Stimulated activated CD8-positive, alpha-beta memory T cell treated with anti-CD3 and anti-CD28 coated beads, Interleukin-4, amount 100 ng/mL, for 24 hours (primary cell): Measurements from ENCODE around the gene DCLK1.

Experiments
- DNase-seq: peaks from one replicate; pipeline ENCODE4 v3.0.0-alpha.2; 2020; ENCODE audit warnings: low read depth

Gene DCLK1

DNA sequence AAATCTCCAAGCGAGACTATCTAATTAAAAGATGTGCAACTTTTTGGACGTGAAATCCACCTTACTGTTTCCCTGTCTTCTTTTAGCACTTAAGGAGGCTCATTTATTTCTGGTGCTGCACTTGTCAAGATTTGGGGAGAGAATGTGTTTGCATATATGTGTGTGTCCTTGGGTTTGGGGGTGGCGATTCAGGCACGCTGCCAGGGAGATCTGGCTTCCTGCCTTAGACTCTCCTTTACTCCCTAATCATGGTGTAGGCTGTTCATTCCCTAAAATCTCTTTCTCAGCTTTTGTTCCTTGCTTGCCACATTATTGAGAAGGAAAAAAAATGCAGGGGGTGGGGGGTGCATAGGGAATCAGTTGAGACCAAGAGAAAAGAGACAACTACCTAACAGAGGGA is 271.2 kb downstream of the DCLK1 start:
- DNase-seq: no peak

DNA sequence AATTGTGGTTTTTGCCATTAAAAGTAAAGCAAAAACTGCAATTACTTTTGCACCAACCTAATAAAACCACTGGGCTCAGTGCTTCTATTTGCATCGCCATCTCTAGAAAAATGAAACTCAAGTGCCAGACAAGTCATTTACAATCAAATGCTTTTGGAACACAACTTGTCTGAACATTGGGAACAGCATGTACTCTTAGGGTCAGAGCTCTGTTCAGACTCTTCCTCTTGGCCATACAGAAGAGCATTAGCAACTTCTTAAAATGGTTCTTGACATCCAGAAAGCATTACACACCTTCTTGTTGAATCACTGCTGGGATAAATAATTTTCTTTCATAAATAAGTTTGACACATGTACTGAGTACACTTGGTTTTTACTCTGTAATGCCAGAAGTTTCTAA is 272.5 kb downstream of the DCLK1 start:
- no peak for DNase-seq

DNA sequence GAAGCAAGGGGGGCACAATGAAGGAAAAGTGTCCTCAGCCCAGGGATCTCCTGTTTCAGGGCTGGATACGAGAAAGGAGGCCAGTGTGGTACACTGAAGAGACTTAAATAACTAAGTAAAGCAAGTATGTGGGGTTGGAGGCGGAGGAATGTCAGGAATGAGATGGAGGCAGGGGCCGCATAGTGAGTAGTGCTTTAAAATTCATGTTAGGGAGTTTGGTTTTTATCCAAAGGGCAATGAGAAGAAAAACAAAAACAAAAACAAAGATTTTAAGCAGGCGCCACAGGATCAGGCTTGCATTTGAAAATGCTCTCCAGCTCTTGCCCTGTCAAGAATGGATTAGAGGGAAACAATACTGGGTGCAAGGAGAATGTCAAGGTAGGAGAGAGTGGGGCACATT is 273.4 kb downstream of the DCLK1 start:
- no peak for DNase-seq

DNA sequence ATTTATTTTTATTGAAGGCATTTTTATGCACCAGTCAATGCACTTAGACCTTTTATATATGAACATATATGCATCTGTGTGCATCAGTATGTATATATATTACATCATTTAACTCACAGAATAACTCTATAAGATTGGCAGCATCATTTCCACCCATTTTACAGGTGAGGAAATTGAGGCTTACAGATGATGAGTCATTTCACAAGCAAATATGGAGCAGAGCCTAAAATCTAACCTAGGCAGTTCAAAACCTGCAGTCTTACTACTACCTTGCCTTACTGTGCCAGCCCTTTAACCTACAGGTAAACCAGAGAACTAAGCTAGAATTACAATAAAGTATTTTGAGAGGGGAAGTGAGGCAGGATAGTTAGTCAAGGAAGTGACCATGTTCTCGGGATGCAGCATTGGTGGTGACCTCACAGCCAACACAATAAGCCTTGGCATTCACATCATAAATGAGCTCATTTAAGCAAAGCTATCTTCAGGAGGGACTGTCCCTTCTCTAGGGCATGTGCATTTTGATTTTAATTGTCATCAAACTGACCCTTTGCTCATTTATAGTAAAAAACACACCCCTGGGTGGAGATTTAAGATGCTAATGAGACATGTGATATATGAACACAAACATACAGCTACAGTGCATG is 274.3 kb downstream of the DCLK1 start:
- no peak for DNase-seq

DNA sequence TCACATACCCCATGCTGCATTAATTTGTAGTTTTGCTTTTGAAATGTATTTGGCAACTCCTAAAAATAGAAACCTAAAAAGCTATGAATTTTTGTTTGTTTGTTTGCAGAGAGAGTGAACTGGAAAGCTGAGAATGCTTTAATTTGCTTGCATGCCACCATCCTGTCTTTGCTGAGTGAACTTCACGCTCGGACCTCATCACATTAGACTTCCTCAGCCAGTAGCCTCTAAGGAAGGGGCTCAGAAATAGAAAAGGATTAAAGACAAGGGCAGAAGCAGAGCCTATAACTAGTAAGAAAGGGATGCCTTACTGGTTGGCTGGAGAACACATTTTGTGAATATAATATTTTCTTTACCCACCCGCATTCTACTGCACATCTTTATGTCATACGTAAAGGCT is 275.1 kb downstream of the DCLK1 start:
- DNase-seq: no peak

DNA sequence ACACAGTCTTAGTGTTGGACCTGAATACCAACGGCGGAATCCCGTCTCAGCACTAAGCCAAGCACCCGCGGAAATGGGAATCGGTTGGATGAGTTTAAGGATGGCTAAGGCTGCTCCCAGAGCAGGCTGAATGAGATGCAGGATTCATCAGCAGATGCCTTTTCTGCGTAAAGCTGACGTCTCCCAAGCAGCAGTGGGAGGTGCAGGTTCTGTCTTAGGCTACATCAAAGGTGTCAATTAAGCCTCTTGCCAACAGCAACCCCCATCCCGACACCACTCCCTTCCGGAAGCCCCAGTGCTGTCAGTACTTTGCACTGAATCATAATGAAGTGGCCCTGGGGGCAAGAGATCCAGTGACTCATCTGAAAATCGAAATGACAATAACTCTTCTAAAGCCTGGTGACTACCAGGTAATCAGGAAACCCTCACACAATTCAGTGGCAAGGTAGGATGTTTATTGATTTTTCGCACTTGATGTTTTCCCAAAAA is 275.6 kb downstream of the DCLK1 start:
- DNase-seq: no peak

DNA sequence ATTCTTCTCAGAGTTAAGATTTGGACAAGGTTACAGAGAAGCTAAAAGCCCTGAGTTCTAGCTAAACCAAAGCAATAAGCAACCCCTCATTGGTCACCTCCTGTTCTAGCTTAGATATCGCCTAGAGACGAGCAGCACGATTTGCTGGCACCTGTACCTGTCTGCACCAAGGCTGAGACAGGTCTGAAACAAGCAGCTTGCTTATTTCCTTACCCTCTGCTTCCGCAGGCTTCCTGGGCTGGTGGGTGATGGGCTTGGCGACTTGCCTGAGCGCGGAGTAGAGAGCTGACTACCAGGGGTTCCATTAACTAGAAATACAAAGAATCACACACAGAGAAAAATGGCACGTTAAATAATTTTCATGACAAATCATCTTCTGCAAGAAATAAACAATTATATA is 276.9 kb downstream of the DCLK1 start:
- DNase-seq: no peak

DNA sequence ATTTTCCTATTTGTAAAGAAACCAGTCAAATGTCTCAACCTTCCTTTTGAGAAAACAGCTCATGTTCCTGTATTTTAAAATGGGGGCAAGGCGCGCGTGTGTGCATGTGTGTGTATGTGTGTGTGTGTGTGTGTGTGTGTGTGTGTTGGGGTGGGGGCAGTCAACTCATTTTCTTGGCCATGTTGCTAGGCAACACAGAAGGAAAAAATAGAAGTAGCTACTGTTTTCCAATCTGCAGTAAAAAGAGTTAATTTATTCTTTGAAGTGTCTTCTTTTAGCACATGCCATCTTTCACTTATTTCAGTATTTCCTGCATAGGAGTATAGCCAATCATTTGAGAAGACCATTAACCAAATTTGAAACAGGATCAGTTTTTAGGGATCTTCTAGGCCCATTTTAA is 279.3 kb downstream of the DCLK1 start:
- DNase-seq: no peak

DNA sequence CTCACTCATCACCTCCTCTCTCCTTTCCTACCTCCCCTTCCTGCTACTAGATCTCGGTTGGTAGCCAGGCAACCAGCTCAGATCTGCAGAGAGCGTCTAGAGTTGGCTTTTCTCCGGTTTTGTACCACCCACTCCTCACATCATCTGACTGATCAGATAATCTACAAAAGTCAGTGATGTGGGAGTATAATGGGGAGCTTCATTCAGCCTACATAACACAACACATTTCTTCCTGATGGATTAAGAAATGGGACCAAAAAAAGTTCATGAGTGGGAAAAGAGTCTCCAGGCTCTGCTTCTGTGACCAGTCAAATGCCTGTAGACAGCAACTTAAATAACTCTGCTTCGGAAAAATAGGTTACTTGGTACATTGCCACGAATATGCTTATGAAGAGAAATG is 279.8 kb downstream of the DCLK1 start:
- DNase-seq: no peak

DNA sequence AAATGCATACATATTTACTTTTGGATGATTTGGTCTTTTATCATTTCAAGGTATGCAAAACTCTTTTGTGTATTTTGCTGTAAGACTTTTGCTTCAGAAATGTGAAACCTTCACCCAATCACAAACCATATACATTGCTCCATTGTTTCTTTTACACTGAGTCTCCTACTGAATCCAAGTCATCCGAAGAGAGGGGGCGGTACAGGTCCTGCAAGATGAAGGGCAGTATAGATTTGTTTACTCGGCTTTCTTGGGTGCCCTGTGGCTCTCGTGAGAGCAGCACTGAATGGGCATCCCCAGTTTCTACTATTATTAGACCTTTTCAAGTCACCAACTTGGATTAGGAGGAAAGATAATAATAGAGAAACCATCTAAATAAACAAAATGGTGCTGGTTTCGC is 280.6 kb downstream of the DCLK1 start:
- no peak for DNase-seq

DNA sequence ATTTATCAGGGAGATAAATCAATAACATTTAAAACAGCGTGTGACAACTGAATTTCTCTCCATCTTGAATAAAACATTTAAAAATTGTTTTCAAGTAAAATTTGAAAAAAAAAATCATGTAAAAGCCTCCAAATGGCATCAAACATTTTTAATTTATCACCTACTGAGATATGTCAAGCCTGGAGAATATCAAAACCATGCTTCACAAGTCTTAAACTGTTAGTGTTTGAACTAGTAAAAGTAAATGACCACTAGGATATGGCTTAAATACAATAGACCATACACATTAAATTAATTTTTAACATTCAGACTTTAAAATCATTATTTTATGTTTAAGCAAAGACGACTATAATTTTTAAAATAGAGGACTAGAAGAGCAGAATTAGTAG is 281.9 kb downstream of the DCLK1 start:
- no peak for DNase-seq

DNA sequence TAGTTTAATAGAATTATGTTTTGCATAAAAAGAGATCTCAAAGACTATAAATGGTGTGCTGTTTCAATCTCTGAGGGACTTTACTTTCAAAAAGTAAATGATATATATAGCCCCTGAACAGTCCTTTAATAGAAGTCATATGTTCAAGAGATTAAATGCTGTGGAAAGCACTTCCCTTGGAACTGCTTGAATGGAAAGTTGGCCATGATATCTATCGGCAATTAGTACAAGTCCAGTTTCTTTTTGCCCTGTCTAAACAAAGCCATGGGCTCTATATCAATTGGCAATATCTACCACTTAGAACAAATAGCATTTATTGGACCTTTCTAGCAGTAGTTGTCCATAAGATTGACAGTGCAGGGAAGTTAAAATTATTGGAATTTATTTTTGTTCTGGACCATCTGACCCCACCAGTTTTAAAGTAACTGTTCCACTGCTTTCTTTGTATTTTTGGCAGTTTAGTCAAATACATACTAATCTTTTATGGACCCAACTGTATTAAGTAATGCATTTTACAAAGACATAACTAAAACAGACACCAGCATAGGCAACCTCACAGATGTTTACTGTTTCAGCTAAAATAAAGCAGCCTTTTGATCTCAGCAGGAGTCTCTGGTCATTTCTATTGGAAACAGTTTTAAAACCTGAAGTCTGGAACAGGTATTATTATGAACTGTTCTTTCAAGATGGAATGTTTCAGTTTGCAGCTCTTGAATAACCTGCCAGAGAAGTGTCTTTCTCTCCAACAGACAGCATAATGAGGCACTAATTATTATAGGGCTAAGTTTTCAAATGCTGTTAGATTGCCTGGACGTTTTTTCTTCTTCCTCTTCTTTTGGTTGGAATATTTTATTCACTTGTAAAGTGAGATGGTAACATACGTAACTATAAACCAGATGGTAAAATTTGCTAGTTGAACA is 282.6 kb downstream of the DCLK1 start:
- DNase-seq: no peak

DNA sequence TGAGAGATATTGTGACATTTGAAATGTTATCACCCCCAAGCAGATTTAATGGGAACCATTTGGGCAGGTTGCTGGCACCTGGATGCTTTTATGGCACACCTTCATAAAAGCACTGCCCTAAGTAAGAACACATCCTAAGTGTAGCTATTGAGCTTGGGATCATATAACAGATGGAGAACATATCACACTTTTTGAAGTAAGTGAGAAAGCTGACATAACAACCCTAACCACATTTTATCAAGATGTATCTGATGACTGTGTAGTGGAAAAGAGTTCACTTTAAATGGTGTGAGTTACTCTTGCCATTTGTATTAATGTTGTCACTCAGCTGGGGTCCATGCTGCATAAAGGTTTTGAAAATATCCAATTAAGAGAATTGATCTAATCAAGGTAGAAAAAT is 287.9 kb downstream of the DCLK1 start:
- no peak for DNase-seq

DNA sequence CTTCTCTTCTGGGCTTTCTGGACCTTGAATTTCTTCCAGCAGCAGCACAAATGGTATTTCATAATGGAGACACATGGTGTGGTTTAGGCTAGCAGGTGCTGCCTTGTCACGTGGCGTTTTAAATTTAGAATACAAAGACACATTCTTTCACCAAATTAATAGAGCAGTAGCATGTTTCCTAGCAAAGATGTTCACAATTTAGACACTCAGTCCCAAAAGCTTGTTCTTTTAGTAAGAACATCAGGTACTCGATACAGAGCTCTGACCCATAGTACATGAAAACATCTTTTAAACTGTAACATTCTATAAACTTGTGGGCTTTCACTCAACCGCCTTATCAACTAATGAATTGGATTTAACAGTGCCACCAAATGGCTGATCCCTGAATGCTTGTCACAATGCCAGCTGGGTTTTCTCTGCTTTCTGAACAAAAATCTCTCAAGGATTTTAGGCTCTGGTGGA is 290.1 kb downstream of the DCLK1 start:
- no peak for DNase-seq

DNA sequence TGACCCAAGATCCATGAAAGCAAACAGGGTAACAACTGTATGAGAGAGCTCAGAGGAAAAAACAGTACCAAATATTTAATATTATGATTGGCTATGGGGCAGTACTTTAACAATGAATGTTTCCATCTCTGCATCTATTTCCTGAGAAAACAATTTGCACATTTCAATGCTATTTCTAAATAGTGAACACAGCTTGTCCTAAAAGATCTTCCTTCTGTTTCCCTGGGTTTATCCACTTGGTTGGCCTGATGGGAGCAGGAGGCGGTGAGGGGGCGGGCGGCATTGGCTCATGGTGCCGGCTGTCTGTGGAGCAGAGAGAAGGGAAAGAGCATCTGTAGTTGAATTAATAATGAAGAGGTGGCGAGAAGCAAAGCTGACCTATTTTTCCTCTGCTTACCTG is 291.4 kb downstream of the DCLK1 start:
- DNase-seq: no peak

DNA sequence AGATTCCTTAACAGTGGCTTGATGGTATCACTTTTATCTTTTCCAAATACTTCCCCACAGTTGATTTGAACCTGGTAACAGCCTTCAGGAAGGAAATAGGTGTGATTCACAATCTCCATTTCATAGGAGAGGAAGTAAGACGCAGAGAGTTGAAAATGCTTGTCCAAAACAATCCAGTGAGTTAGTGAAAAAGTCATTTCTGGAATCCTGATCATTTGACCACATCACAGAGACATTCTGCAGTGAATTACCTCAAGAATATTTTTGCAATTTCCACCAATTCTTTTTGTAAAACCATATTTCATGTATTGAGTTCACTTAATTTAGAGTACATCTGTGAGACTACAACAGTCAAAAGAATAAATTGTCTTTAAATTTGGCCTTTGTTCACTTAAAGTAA is 292.8 kb downstream of the DCLK1 start:
- DNase-seq: no peak

DNA sequence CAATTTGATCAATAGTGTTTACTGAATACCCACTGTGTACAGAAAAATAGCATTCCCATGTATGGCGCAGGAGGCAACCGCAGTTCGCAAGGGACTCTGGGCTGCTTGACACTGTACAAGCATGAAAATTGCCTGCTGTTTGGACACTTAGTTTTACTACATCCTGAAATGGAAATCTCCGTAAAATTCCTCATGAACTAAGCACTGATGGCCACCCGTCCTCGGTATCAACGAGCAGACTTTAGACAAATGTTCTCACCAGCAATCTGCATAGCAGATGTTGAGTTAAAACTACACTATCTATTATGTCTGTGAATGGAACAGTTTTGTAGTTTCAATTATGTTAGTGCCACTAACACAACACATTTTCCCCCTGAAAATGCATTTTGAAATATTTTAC is 294.7 kb downstream of the DCLK1 start:
- no peak for DNase-seq

DNA sequence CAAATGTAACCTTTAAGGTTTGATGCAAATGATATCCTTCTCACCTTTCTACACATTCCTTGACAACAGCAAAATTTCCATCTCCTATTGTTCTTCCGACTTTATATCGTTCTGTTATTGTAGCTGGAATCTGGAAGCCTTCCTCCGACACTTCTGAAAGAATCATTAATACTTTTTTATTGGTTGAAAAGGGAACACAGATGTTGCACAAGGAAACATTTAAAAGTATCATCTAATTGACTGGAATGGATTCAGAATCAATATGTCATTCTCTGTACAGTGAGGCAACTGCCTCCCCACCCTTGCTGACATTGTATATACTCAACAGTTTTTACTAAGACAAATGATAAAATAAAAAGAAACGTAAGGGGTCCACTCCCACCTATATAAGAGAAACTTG is 295.2 kb downstream of the DCLK1 start:
- DNase-seq: no peak

DNA sequence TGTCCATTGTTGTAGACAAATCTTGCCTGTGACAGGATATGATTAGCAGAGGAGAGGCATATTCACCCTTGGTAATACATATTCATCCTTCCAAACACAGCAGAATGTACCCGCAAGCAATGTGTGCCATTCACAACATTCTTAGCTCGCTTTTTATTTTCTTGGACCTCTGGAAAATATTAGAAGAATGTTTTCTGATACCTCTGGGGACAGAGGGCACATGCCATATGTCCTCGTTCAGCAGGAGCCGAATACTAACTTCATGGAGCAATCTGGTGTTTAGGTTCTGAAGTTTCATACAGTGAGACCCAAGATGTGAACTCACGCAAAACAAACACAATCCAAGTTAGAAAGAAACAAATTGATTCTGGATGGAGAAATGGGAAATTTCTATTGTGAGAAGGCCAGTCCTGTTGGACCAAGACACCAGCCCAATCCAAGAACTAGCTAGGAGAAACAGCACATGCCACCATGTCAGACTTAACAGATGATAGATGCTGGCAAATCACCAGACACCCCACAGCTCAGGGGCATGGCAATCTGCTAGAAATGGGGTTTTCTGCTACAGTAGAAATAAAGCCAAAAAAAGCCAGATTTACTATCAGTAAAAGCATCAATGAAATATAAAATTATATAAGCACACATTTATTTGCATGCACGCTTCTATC is 297.4 kb downstream of the DCLK1 start:
- DNase-seq: no peak

DNA sequence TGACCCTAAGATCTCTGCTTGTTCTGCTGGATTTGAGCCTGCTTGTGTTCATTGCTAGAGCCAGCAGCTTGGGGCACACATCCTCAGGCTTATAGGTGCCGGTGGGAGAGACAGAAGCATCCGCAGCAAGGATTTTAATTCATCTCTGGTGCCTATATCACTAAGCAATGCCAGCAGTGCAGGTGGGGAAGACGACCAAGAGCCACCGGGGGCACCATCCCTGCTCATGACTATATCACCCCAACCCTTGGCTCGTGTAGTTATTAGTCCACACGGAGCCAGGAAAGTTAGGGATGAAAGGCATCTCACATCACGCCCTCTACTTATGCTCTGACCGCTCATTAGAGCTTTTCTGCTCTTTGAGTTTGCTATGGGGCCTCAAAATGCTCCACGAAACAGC is 298.2 kb downstream of the DCLK1 start:
- DNase-seq: no peak

DNA sequence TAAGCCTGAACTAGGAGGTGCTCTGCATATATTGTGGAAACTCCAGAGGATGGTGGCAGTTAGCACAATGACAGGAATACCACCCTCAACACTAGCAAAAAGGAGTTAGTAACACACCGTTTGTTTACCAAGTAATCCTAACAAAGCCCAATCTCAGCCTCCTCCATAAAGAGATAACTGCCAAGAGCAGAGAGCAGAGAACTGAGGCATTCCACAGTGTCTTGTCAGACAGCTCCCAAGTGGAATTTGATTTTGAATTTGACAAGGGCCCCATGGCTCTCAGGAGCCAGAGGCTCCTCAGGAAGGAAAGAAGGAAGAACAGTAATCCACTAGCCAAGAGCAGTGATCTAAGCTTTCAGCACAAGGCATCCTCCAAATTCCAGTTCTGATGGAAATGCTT is 298.6 kb downstream of the DCLK1 start:
- DNase-seq: no peak

DNA sequence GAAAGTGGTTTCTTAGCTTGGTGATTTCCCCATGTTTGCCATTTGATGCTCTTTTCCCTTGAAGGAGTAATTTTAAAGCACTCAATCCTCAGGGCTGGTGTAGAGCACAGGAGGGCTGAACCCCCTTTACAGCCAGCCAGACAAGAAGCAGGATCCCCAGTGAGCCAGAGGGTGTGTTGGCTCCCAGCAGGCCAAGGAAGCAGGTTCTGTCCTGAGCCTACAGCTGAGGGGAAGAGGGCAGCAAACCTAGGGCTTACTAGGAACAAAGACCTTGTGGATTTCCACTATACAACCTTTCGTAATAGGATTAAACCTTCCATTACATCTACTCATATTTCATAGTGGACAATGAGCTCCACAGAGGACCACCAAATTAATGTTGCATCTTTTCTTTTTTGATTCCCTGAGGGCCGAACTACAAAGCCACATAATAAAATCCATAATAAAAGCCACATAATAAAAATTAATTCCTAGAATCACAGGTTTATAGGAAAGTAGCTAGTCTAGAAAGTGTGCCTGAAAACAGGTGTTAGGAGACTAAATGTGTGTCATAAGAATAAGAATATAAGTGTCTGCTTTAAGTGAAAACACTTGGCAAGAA is 300.2 kb downstream of the DCLK1 start:
- no peak for DNase-seq
